Measurements from ENCODE around the gene SUGT1.
"Not testable (repeated sequence)": the region's sequence is repeated elsewhere in the genome, so short reads cannot be mapped to it uniquely, and the experiment has no call there.

The SUGT1 gene

DNA sequence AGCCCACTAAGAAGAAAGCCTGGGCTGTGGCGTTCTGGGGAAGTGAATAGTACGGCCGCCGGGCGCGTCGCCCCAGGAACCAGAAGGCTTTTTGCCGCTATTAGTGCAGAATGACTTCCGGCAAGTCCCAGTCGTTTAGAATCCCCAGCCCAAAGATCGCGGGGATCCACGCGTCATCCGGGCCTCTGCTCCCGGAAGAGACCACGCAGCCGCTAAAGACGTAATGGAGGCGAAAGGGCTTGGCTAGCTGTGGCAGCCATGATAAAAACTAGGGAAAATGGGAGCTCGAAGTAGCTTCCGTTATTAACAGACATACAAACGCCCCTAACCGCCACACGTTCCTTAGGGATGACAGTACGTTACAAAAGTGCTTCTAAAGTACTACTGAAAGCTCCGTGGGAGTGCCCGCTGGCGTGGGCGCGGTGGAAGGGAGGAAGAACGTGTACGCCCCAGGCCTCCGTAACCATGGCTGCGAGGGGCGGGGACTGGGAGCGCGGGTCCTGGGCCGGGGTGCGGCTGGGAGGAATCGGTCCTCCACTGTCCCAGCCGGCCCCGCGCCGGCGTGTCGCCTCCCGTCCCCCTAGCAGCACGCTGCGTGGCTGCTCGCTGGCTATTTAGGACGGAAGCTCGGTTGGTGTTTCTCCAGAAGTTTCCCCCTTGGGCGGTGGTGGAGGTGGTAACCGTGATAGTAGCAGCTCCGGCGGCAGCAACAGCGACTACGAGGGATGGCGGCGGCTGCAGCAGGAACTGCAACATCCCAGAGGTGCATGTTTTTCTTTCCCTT lies at the start of gene SUGT1:
SUGT1 (plus strand) TSS at position 641 of the 784 bp plus-strand sequence; CDS start at position 726, 85 bp downstream.
- DNase-seq (ENCODE audit: low read depth, low spot score): peak; percentile 95

DNA sequence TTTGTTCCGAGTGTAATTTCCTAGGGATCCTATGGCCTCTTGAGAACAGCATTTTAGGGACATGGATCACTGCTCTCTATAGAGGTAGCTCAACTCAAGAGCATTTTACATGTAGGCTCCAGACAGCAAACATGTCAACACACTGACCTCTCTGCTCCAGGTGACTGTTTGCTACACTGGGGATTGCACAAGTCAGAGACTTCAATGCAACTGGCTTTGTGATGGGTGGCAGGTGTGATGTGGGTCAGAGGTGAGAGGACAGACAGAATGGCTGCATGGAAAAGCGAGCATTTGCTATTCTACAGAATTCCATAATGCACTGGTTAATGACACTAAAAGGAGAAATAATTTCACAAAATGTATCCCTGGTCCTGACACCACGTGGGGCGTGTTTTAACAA lies 49.3 kb upstream of the SUGT1 start:
- DNase-seq (ENCODE audit: low read depth, low spot score): not testable (repeated sequence)

DNA sequence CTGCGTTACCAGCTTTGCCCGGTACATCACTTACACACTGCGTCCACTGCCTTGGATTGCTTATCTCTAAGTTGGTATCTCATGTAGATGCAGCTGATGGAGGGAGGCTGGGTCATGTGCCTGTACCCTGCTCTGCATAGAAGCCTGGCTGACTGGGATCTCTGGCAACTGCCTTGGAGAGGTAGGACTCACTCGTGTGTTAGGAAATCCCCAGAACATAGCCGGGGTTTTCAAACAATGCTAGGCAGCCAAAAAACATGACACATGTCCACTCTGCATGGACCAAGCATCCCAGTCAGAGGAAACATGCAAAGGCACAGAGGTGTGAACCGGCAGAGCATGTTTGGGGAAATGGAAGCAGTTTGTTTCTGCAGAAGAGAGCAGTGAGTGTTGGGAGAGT lies 46.5 kb upstream of the SUGT1 start:
- DNase-seq (ENCODE audit: low read depth, low spot score): not testable (repeated sequence)

DNA sequence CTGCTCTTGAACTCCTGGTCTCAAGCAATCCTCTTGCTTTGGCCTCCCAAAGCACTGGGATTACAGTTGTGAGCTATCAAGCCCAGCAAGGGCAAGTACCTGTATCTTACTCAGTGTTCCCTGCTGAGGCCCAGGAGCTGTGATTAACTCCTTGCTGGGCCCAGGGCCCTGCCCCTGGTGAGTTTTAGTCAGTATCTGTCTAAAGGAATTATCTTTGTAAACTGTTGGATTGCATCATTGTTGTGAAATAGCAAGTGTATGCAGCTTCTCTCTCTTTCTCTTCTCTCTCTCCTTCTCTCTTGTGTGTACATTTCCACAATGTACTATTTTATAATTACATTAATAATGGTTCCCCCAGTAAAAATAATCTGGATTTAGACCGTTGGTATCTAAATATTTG lies 45.8 kb upstream of the SUGT1 start:
- not testable (repeated sequence) for DNase-seq (ENCODE audit: low read depth, low spot score)

DNA sequence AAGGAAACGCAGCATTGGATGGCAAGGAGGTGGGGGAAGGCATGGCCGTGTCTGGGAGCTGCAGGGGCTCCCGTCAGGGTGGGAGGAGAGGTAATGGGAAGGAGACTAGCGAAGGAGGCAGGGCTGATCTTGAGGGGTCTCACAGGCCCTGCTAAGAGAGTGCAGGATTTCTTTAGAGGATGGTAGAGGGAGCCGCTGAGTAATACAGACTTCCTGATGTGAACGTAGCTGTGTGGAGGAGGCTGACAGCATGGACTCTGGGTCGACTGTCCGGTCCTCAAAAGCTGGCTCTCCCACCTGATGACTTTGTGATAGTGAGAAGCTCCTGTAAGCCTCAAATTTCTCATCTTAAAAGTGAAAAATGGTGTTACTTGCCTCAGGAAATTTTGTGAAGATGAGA lies 44.5 kb upstream of the SUGT1 start:
- not testable (repeated sequence) for DNase-seq (ENCODE audit: low read depth, low spot score)

DNA sequence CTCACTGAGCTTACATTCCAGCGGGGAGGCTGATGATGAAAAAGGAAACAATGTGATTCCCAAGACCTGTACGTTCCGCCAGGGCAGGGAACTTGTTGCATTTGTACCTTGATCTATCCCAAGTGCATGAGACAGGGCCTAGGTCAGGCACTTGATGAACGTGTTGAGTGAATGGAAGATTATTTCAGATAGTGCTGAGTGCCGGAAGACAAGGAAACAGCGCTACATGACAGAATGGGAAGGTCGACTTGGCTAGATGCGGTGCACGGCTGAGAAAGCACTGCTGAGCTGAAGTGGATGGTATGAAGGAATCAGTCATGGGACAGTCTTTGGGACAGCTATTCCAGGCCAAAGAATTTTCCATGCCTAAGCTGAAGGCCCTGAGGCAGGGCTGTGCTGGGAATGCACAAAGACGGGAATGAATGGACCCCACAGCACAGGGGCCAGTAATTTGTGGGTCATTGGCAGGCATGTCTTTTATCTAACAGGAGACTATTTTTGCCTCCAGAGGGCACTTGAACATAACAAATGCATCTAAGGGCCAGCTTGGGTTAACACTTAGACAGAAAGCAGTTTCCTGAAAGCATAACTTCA lies 43.5 kb upstream of the SUGT1 start:
- DNase-seq (ENCODE audit: low read depth, low spot score): not testable (repeated sequence)

DNA sequence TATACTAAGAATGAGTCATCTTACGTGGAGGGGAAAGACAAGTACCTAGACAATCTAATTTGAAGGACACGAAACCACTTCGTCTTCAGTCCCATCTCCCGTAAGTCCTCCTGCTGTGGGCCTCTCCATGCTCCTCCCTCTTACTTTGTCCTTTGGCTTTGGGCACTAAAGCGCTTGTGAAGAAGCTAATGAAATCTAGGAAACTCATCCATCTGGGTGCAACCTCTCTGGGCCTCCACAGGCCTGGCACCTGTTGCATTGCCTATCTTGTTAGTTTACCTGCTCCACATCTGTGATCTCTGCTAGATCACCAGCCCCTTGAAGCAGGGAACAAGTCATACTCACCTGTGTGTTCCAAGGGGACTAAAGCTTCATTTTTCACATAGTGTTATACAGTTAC lies 42.5 kb upstream of the SUGT1 start:
- DNase-seq (ENCODE audit: low read depth, low spot score): not testable (repeated sequence)

DNA sequence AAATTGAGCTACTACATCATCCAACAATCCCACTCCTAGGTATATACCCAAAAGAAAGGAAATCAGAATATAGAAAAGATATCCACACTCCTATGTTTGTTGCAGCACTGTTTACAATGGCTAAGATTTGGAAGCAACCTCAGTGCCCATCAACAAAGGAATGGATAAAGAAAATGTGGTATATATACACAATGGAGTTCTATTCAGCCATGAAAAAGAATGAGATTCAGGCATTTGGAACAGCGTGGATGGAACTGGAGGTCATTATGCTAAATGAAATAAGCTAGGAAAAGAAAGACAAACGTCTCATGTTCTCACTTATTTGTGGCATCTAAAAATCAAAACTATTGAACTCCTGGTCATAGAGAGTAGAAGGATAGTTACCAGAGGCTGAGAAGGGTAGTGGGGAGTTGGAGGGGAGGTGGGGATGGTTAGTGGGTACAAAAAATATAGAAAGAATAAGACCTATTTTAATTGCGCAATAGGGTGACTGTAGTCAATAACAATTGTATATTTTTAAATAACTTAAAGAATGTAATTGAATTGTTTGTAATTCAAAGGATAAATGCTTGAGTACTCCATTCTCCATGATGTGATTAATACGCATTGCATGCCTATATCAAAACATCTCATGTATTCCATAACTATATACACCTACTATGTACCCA lies 37.4 kb upstream of the SUGT1 start:
- DNase-seq (ENCODE audit: low read depth, low spot score): no peak

DNA sequence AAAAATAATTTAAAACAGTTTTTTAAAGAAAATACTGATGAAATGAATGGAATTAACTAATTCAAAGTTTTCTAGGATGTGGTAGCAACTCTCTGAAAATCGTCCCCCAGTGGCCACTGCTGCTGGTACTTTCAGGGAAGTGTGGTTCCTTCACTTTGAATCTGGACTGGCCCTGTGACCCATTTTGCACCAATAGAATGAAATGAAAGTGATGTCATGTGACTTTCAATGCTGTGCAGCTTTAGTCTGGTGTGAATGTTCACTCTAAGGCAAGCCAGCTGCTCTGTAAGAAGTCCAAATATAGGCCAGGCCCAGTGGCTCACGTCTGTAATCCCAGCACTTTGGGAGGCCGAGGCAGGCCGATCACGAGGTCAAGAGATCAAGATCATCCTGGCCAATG lies 36.8 kb upstream of the SUGT1 start:
- no peak for DNase-seq (ENCODE audit: low read depth, low spot score)

DNA sequence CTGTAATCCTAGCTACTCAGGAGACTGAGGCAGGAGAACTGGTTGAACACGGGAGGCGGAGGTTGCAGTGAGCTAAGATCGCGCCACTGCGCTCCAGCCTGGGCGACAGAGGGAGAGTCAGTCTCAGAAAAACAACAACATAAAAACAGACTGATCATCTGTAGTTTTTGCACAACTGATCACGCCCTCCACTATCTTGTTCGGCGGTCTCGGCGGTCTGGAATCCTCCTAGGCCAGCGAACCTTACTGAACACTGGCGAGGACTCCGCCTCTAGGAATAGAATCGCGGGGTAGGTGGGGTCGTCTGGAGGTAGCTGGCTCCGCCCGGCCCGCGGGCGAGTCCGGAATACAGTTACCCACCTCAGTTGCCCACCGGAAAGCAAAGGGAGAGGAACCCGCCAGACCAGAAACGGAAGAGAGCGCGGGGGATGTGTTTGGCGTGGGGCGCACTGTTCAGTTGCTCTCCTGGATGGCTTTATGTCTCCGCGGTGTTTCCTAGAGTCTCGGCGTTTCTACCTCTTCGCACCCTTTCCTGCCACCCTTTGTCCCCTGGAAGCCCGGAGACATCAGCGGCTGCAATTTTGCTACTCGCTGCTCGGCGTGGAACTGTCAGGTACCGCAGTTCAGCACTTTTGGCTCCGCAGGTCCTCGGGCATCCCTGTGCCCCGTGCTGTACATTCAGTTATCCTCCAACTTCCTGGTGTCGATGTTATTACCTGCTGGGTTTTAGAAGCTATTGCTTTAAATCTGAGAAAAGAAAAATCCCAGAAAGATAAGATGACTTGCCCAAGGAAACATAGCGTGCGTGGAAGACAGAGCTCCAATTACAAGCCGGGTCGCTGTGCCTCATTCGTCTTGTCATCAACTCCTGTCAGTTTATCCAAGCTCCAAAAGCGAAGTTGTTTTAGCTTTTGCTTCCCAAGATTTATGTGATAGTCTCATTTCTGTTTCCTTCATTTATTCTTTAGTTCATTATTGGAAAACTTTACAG lies 35.3 kb upstream of the SUGT1 start:
- DNase-seq (ENCODE audit: low read depth, low spot score): peak; percentile 58

DNA sequence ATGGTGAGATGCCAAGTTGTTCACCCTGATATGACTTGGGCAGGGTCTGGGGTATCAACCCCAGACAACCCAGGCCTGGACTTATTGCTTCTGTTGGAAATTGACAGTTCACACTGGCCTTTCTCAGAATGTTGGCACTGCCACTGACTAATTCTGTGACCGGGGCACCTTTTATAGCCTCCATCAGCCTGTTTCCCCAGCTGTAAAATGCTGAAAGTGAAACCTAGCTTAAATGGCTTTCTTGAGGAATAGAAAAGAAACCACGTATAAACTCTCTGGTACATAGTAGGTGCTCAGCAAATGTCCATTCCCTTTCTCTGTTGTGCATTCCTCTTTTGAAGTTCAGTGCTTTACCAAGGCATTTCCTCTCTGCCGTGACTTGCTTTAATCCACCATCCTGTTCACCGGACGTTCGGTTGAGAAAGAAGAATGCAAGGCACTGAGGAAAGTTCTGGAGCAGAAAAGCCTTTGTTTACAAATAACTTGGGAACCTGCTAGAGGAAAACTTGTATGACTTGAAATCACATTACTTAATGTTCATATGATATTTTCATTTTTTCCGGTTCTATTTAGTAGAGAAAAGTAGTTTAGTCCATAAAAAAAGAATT lies 21.4 kb upstream of the SUGT1 start:
- DNase-seq (ENCODE audit: low read depth, low spot score): not testable (repeated sequence)

DNA sequence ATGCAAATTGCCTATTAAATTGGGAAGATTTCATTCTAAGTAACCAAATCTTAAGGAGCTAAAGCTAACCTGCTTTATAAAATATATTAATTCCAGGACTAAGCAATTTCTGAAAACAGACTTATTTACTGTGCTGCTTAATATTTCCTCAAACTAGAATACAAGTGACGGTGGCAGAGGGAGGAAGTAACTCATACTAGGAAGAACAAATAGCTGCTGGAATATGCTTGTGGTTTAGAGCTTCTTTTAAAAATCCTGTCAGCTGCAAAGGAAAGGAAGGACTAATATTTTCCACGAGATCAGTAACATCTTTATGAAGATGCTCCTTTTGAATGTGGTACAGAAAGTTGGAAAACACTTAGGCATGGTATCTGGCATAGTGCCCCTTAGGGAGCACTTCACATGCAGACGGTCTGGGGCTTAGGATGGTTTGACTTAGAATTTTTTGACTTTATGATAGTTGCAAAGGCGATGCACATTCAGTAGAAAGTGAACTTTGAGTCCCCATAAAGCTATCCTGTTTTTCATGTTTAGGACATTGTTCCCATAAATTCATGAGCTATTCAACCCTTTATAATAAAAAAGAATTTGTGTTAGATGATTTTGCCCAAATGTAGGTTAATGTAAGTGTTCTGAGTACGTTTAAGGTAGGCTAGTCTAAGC lies 13.8 kb upstream of the SUGT1 start:
- no peak for DNase-seq (ENCODE audit: low read depth, low spot score)

DNA sequence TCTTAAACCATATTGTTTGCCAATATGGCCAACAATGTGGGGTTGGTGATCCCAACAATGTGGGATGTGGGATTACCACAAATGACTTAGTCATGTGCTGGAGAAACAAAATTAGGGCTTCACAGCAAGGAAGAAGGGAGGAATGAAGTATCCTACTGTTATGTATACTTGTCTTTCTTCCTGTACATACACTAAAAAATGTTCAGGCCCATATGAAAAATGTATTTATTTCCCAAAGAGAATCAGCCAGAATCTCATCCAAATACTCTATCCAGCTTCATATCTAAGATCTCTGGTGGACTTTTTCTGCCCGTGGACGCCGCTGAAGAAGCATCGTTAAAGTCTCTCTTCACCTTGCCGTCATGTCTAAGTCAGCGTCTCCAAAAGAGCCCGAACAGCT lies 10.5 kb upstream of the SUGT1 start, which contains the start of gene HNRNPA1L2:
HNRNPA1L2 (plus strand) TSS at position 301 of the 400 bp plus-strand sequence; CDS start at position 363, 62 bp downstream.
- no peak for DNase-seq (ENCODE audit: low read depth, low spot score)

DNA sequence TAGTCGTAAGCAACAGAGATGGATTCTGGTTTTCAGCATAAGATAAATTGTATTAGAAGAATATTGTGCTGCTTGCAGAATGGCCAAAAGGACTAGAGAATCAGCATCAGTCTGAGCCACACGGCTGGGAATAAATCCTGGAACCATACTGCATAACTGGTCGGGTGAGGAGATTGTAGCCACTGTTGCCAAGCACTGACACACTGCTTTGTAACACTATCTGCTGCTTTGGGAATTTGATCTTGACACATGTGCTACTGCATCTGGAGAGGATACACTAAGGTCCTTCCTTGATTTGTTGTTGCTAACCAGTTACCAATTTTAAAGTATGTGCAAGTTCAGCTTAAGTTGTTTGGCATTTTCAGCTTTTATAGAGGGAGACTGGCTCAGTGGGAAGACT lies 8.5 kb upstream of the SUGT1 start:
- DNase-seq (ENCODE audit: low read depth, low spot score): no peak

DNA sequence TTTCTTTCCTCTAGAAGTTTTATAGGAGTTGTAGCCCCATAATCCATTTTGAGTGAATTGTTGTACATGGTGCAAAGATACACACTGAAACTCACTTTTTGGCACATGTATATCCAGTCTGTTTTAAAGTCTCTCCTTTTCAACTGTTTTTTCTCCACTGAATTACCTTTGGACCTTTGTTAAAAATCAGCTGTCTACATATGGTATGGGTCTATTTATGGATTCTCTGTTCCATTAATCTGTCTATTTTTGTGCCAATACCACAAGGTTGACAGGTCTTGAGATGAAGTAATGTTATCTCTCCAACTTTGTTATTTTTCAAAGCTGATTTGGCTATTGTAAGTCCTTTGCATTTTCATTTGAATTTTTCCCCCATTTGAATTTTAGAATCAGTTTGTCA lies 5.7 kb upstream of the SUGT1 start:
- no peak for DNase-seq (ENCODE audit: low read depth, low spot score)

DNA sequence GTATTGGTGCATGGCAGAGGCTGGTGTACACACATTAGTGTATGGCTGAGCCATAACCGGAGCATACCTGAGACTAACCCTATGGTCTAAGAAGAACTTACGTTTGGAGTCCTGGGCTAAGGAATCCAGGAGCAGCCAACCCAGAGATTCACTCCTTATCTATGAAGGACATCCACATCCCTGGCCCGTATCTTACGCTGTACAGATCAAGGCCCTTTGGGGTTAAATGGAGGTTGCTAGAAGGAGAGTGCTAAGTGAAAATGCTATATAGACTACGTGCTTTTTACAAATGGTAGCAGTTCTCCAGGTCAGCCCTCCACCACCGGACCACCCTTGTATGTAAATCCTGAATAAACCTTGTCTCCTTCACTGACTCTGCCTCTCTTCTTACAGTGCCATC lies 1.9 kb upstream of the SUGT1 start:
- no peak for DNase-seq (ENCODE audit: low read depth, low spot score)

DNA sequence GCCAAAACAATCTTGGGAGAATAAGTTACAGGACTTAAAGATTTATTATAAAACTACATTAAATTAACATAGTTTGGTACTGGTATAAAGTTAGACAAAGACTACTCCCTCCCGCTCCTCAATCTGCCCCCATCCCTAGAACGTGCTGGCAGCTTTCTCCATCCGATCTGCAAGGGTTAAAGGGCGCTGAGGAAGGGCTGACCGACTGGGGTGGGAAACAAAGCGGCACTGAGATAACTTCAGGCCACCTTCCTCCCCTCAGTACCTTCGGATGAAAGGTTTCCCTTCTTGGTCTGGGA lies 790 bp upstream of the SUGT1 start:
- DNase-seq (ENCODE audit: low read depth, low spot score): no peak

DNA sequence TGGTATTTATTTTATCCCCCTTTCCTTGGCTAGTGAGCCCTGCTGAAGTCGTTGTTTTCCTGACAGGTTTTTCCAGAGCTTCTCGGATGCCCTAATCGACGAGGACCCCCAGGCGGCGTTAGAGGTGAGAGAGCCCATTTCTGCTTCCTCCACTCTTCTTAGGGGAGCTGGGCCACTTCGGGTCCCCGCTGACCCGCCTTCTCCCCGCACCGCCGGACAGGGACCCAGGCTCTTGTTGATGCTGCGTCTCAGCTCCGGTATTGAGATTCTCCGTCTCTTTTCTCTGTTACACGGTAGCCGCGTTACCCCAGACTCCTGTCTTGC lies 306 bp downstream of the SUGT1 start:
- no peak for DNase-seq (ENCODE audit: low read depth, low spot score)

DNA sequence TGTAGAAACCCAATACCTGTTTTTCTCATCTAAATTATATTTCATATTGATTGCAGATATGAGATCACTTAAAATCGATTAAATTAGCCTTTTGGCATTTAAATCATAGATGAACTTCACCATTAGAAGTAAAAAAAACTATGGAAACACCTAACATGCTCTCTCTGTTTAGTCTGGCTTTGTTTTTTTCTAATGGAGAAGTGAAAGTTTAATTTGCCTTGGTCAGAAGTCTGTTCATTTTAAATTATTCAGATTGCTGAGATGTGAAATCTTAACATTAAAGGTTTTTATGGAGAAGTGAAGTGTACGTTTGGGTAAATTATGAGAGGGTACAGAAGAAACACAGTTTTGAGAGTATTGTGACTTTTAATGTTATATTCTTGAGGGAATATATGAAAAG lies 6.7 kb downstream of the SUGT1 start:
- no peak for DNase-seq (ENCODE audit: low read depth, low spot score)

DNA sequence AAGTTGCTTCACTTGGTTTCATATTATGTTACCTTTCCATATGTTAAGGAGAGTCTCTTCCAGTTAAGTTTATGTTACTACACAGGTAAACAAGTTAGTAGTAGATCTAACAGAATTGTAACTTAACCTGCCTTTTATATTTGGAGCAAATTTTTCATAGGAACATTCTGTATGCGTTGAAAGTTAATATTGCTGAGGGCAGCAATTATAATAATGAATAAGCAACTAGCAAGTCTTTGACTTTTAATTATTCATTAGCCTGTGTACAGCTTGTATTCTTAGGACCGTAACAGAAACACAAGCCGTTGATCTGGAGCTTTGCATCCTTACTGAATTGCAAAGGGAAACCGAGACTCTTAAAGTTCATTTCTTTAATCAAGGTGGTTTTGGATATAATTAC lies 11.6 kb downstream of the SUGT1 start:
- no peak for DNase-seq (ENCODE audit: low read depth, low spot score)

DNA sequence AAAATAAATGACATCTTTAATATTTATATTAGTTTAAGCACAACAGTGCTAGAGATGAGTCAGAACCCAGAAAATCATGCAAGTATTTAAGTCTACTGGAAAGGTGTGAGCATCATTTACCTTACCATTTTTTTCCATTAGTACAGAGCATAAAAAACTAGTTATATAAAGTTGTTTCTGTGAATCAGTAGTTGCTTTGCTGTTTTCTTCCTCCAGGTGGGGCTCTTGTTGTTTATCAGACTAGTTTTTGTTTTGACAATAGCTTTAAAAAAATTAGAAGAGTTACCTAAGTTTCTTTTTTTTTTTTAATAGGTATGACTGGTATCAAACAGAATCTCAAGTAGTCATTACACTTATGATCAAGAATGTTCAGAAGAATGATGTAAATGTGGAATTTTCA lies 12.7 kb downstream of the SUGT1 start:
- DNase-seq (ENCODE audit: low read depth, low spot score): no peak

All from smooth muscle cell of the brain vasculature (primary cell).